Measurements from ENCODE around the gene CRABP2. TPM values are rescaled to one million over a fixed set of nuclear protein-coding genes. Genes with fewer than 3 reads are reported as not detected.

Gene CRABP2
- total RNA-seq, 1 donor from 2014 or later, result 97.7 TPM

- intact Hi-C loops (cut with DNase I), result no loop called here
Observed at GRCh38 chr1:156745881-156746280, 40.5 kb upstream of the CRABP2 start.

GRCh38 chr1:156744786-156745419 lies 39.5 kb upstream of the CRABP2 start:
- H3K4me3 ChIP-seq, result no peak overlapping the region
- intact Hi-C loops (cut with DNase I), result no loop called here
- H3K4me1 ChIP-seq, result peaks cover 62% of the 10 kb centered on the region
- no peak for TF ChIP-seq POLR2AphosphoS5 (IDR thresholded peaks at IDR 0.05; ENCODE audit: insufficient read depth in 1 of 2, low read depth in 1 of 2)
- no peak for TF ChIP-seq CTCF (IDR thresholded peaks at IDR 0.05)
- no peak for TF ChIP-seq POLR2A (IDR thresholded peaks at IDR 0.05)
- peak overlapping the region; percentile 47 for H3K27ac ChIP-seq
- no peaks in the 10 kb centered on the region for H3K27me3 ChIP-seq
- peaks cover 0 to 33% of the 10 kb centered on the region in 2 donors for H3K36me3 ChIP-seq
- no peaks in the 10 kb centered on the region for H3K9me3 ChIP-seq
- DNase-seq (ENCODE audit: extremely low spot score in 2 of 2), result peak in 1 of 2 donors; percentile 86

More at GRCh38 chr1:156745881-156746280, 40.5 kb upstream of the CRABP2 start:
- H3K4me3 ChIP-seq, result peak overlapping the region; percentile 96 to 97
- TF ChIP-seq POLR2A (IDR thresholded peaks at IDR 0.05), result no peak
- TF ChIP-seq CTCF (IDR thresholded peaks at IDR 0.05), result no peak
- TF ChIP-seq POLR2AphosphoS5 (IDR thresholded peaks at IDR 0.05; ENCODE audit: insufficient read depth in 1 of 2, low read depth in 1 of 2), result no peak
- H3K9me3 ChIP-seq, result no peaks in the 10 kb centered on the region
- H3K36me3 ChIP-seq, result peaks cover 0 to 33% of the 10 kb centered on the region in 2 donors
- H3K27ac ChIP-seq, result peak overlapping the region; percentile 99
- no peaks in the 10 kb centered on the region for H3K27me3 ChIP-seq
- H3K4me1 ChIP-seq, result peaks cover 62% of the 10 kb centered on the region
- DNase-seq (ENCODE audit: extremely low spot score in 2 of 2), result no peak

- H3K9me3 ChIP-seq, result no peaks in the 10 kb centered on the region
- peaks cover 62% of the 10 kb centered on the region for H3K4me1 ChIP-seq
- H3K27me3 ChIP-seq, result no peaks in the 10 kb centered on the region
- intact Hi-C loops (cut with DNase I), result no loop called here
- TF ChIP-seq POLR2AphosphoS5 (IDR thresholded peaks at IDR 0.05; ENCODE audit: insufficient read depth in 1 of 2, low read depth in 1 of 2) (no peak), CTCF (IDR thresholded peaks at IDR 0.05) (no peak), POLR2A (IDR thresholded peaks at IDR 0.05) (no peak)
- peaks cover 0 to 33% of the 10 kb centered on the region in 2 donors for H3K36me3 ChIP-seq
- no peak overlapping the region for H3K27ac ChIP-seq
- H3K4me3 ChIP-seq, result no peak overlapping the region
- no peak for DNase-seq (ENCODE audit: extremely low spot score in 2 of 2)
Observed at GRCh38 chr1:156744344-156744743, 39.0 kb upstream of the CRABP2 start.

- intact Hi-C loops (cut with DNase I), result no loop called here
- H3K36me3 ChIP-seq, result peaks cover 0 to 33% of the 10 kb centered on the region in 2 donors
- no peaks in the 10 kb centered on the region for H3K27me3 ChIP-seq
- no peak for DNase-seq (ENCODE audit: extremely low spot score in 2 of 2)
- no peak overlapping the region for H3K4me3 ChIP-seq
- H3K27ac ChIP-seq, result no peak overlapping the region
- TF ChIP-seq POLR2A (IDR thresholded peaks at IDR 0.05) (no peak), CTCF (IDR thresholded peaks at IDR 0.05) (no peak), POLR2AphosphoS5 (IDR thresholded peaks at IDR 0.05; ENCODE audit: insufficient read depth in 1 of 2, low read depth in 1 of 2) (no peak)
- H3K9me3 ChIP-seq, result no peaks in the 10 kb centered on the region
- H3K4me1 ChIP-seq, result peaks cover 59% of the 10 kb centered on the region
Observed at GRCh38 chr1:156743367-156744302, 38.3 kb upstream of the CRABP2 start.

All from vagina (tissue), 2 donors.